CD8-positive, alpha-beta memory T cell (primary cell): ENCODE data around the gene TOR2A. TPM values are rescaled to one million over a fixed set of nuclear protein-coding genes. Genes with fewer than 3 reads are reported as not detected.
A peak's percentile ranks its signal among the peaks of the same experiment; 100 is the strongest.

Experiments used
- CTCF ChIA-PET: fragments of 350-600 bp; sonication (Branson Sonifier 250); formaldehyde crosslinking; loops from one replicate; lab custom pipeline; 2021; ENCODE audit warnings: antibody characterized with exemption; lab: Charles Lee
- POLR2A ChIA-PET: fragments of 350-600 bp; sonication (Branson Sonifier 250); formaldehyde crosslinking; loops from one replicate; lab custom pipeline; 2021; ENCODE audit warnings: antibody characterized with exemption; lab: Charles Lee
- DNase-seq, 5 donors: peaks; one replicate each; pipeline versions ENCODE4 v3.0.0 to v3.0.0-alpha.2; 2020 to 2022; ENCODE audit warnings: mixed read lengths in 1 of 5
- H3K27ac ChIP-seq: one replicate; pipeline ENCODE4 v1.7.0; 2013; ENCODE audit warnings: low read depth, mild to moderate bottlenecking, low read length, moderate library complexity
- H3K27me3 ChIP-seq: 2 replicates; pipeline ENCODE4 v1.7.0; 2013; ENCODE audit warnings: low read length, mild to moderate bottlenecking; ENCODE audit not compliant: insufficient read depth, poor library complexity, severe bottlenecking
- H3K36me3 ChIP-seq: 2 replicates; pipeline ENCODE4 v1.7.0; 2013; ENCODE audit warnings: mild to moderate bottlenecking, low read length, moderate library complexity; ENCODE audit not compliant: insufficient read depth
- H3K4me1 ChIP-seq: 2 replicates; pipeline ENCODE4 v1.7.0; 2013; ENCODE audit warnings: mild to moderate bottlenecking, low read length, moderate library complexity; ENCODE audit not compliant: insufficient read depth
- H3K4me3 ChIP-seq: 2 replicates; pipeline ENCODE4 v1.7.0; 2013; ENCODE audit warnings: mild to moderate bottlenecking, low read length
- H3K9me3 ChIP-seq: 2 replicates; pipeline ENCODE4 v1.7.0; 2013; ENCODE audit warnings: mild to moderate bottlenecking, low read length
- H3K27ac Mint-ChIP-seq, 8 donors: one replicate each; pipeline ENCODE4 v1.8.0; 2020 to 2021; ENCODE audit warnings: mixed read lengths in 8 of 8, mild to moderate bottlenecking in 6 of 8, inconsistent platforms in 3 of 8, moderate library complexity in 3 of 8
- H3K27me3 Mint-ChIP-seq, 2 donors: one replicate each; pipeline ENCODE4 v1.8.0; 2020 to 2021; ENCODE audit warnings: mixed read lengths in 2 of 2, mild to moderate bottlenecking in 1 of 2, moderate library complexity in 1 of 2
- H3K36me3 Mint-ChIP-seq, 3 donors: one replicate each; pipeline ENCODE4 v1.8.0; 2020 to 2021; ENCODE audit warnings: mixed read lengths in 3 of 3, inconsistent platforms in 1 of 3, mild to moderate bottlenecking in 1 of 3
- H3K4me1 Mint-ChIP-seq, 3 donors: one replicate each; pipeline ENCODE4 v1.8.0; 2020 to 2021; ENCODE audit warnings: mixed read lengths in 3 of 3, inconsistent platforms in 1 of 3, mild to moderate bottlenecking in 1 of 3
- H3K4me3 Mint-ChIP-seq, 7 donors: one replicate each; pipeline ENCODE4 v1.8.0; 2020 to 2021; ENCODE audit warnings: mixed read lengths in 7 of 7, mild to moderate bottlenecking in 6 of 7, moderate library complexity in 4 of 7, inconsistent platforms in 2 of 7
- H3K9me3 Mint-ChIP-seq, 5 donors: one replicate each; pipeline ENCODE4 v1.8.0; 2020 to 2022; ENCODE audit warnings: mixed read lengths in 5 of 5, mild to moderate bottlenecking in 3 of 5, moderate library complexity in 2 of 5, inconsistent platforms in 1 of 5
- polyA plus RNA-seq: library from polyadenylated mRNA; unstranded; fragments of 300-500 nt; fragmentation: Illumina TruSeq; gene quantifications from one replicate; pipeline ENCODE4 v1.2.3, GENCODE V29; 2021
- total RNA-seq, 2 experiments: library from RNA; stranded (reverse); gene quantifications; one replicate each; pipeline ENCODE4 v1.2.3, GENCODE V29; 2021

The TOR2A gene
- total and polyA plus RNA-seq, 3 experiments from 2014 or later, result 30.7 to 37.0 (median 33.7) TPM

DNA sequence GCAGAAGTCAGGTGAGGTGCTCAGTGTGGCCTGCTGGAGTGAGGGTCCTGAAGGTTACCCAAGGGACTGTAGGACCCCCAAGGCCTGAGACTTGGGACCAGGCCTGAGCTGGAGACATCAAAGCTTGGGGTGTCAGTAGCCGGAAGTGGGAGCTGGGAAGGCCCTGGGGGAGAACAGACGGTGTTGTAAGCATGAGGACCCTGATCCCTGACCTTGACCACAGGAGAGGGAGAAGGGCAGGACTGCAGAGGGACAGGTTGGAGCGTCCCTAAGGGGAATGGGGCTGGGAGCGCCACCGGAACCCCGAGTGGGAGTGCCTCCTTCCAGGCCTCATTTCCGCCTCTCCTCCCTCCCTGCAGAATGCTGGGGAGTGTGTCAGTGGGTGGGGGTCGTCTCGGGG is 18.7 kb downstream of the TOR2A start:
- Mint-ChIP-seq H3K4me3 (peak overlapping the region in 6 of 7 donors; percentile 83 to 99 (median 98)), H3K9me3 (no peaks in the 10 kb centered on the region), H3K36me3 (peaks cover 0 to 7% (median 1%) of the 10 kb centered on the region in 3 donors), H3K27me3 (peaks cover 0 to 2% of the 10 kb centered on the region in 2 donors), H3K27ac (peak overlapping the region; percentile 63 to 99 (median 98)), H3K4me1 (peaks cover 42 to 53% (median 43%) of the 10 kb centered on the region in 3 donors)
- no peaks in the 10 kb centered on the region for H3K36me3 ChIP-seq
- H3K27ac ChIP-seq, result peak overlapping the region; percentile 78
- CTCF ChIA-PET, result interaction anchor here (1.2 to 3.4 kb wide), 4 partner anchors 18 to 213 kb away, joined by 4 to 29 read pairs (median 6); partner anchors contain the start of genes STXBP1 and TOR2A
- POLR2A ChIA-PET, result interaction anchor here (0.6 to 1.8 kb wide), 2 partner anchors 18 to 53 kb away, joined by 3 to 6 read pairs; partner anchors contain the start of gene TOR2A
- no peak for DNase-seq
- H3K27me3 ChIP-seq, result no peaks in the 10 kb centered on the region
- H3K9me3 ChIP-seq, result no peaks in the 10 kb centered on the region
- peaks cover 38% of the 10 kb centered on the region for H3K4me1 ChIP-seq
- peak overlapping the region; percentile 91 for H3K4me3 ChIP-seq

DNA sequence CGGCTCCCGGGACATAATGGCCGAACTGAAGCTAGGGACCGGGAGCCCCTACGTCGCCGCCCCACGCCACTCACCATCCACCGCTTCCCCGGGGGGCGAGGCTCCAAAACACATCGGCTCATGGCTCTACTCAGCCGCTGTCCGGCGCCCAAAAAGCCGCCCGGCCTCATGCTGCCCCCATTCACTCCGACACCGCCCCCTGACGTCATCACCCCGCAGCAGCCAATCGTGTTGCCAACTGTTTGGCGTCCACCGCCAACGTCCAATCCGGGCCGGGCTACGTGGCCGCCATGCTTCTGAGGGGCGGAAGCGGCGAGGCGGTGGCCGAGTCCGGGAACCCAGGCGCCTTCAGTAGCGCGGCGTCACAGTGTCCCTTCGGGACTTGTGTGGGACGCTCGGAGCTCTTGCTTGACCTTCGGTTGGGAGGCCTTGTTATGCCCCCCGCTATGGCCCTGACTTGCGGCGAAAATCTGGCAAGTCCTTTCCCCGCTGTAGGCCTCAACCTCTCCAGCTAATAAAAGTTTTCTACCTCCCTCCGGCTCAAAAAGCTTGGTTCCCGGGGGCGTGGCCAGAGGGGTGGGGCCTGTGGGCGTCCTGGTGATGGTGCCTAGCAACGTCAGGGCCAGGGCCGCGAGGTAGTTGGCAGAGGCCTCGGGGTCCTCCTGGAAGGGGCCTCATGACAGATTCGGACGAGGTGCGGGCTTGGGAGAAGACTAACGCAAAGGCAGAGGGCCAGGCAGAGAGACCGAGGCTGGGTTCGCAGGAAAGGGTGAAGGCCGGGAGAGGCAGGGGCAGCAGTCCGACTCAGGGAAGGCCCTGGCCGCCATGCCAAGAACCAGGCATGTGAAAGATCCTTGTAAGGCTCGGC is 19.4 kb downstream of the TOR2A start, which contains the start of the genes PTRH1 and TTC16:
Gene PTRH1 (minus strand): TSS at position 194 of the 868 bp plus-strand sequence. CDS start 24 bp downstream, at position 170.
Gene TTC16 (plus strand): TSS at position 610 of the 868 bp plus-strand sequence. CDS start 67 bp downstream, at position 677.
- Mint-ChIP-seq H3K27ac (peak within 1 kb of the TSS; percentile 63 to 99 (median 98)), H3K36me3 (peaks cover 0 to 7% (median 1%) of the 10 kb centered on the region in 3 donors), H3K4me3 (peak within 1 kb of the TSS; percentile 85 to 99 (median 98)), H3K27me3 (peaks cover 0 to 2% of the 10 kb centered on the region in 2 donors), H3K9me3 (no peaks in the 10 kb centered on the region), H3K4me1 (peaks cover 44 to 53% (median 44%) of the 10 kb centered on the region in 3 donors)
- H3K4me1 ChIP-seq, result peaks cover 41% of the 10 kb centered on the region
- peak within 1 kb of the TSS; percentile 91 for H3K4me3 ChIP-seq
- CTCF ChIA-PET, result interaction anchor here (1.0 to 3.4 kb wide), 7 partner anchors 18 to 212 kb away, joined by 3 to 29 read pairs (median 4); partner anchors contain the start of genes STXBP1 and TOR2A
- POLR2A ChIA-PET, result interaction anchor here (0.6 to 1.8 kb wide), 3 partner anchors 19 to 190 kb away, joined by 3 to 6 read pairs (median 4); partner anchors contain the start of gene TOR2A
- H3K36me3 ChIP-seq, result no peaks in the 10 kb centered on the region
- peak within 1 kb of the TSS; percentile 78 for H3K27ac ChIP-seq
- H3K27me3 ChIP-seq, result no peaks in the 10 kb centered on the region
- no peaks in the 10 kb centered on the region for H3K9me3 ChIP-seq
- DNase-seq, result peak; percentile 94 to 98 (median 97)

DNA sequence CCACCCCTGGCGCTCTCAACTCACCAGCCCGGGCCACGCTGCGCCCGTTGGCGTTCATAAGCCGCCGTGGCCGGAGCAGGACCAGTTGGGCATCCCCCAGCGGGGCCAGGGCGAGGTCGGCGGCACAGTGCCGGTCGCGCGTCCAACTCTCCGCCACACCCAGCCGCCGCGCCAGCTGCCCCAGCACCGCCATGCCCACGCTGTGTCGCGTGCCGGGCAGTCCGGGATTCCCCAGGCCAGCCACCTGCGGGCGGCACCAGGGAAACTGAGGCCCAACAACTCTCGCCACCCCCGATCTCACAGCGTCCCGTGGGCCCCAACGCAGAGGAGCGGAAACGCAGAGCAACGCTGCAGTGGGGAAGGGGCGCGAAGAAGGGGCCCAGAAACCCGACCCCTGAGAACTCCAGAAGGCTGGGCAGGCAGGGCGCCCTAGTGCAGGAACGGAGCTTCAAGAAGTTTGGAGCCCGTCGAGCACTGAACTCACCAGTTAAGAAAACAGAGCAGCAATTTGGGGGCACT is 20.1 kb downstream of the TOR2A start:
- H3K4me1 Mint-ChIP-seq, result peaks cover 43 to 53% (median 44%) of the 10 kb centered on the region in 3 donors
- Histone ChIP-seq H3K9me3 (no peaks in the 10 kb centered on the region), H3K4me3 (peak overlapping the region; percentile 91), H3K27ac (peak overlapping the region; percentile 78), H3K4me1 (peaks cover 38% of the 10 kb centered on the region), H3K27me3 (no peaks in the 10 kb centered on the region), H3K36me3 (no peaks in the 10 kb centered on the region)
- no peaks in the 10 kb centered on the region for H3K9me3 Mint-ChIP-seq
- no peak for DNase-seq
- peak overlapping the region in 7 of 8 donors; percentile 63 to 99 (median 98) for H3K27ac Mint-ChIP-seq
- peaks cover 0 to 3% of the 10 kb centered on the region in 2 donors for H3K27me3 Mint-ChIP-seq
- CTCF ChIA-PET, result interaction anchor here (1.0 to 3.4 kb wide), 7 partner anchors 17 to 211 kb away, joined by 3 to 29 read pairs (median 4); partner anchors contain the start of genes STXBP1 and TOR2A
- peak overlapping the region; percentile 85 to 99 (median 98) for H3K4me3 Mint-ChIP-seq
- H3K36me3 Mint-ChIP-seq, result peaks cover 0 to 7% (median 1%) of the 10 kb centered on the region in 3 donors
- POLR2A ChIA-PET, result interaction anchor here (1.3 kb wide), 1 partner anchor 191 kb away, joined by 4 read pairs; no protein-coding TSS in a partner anchor

DNA sequence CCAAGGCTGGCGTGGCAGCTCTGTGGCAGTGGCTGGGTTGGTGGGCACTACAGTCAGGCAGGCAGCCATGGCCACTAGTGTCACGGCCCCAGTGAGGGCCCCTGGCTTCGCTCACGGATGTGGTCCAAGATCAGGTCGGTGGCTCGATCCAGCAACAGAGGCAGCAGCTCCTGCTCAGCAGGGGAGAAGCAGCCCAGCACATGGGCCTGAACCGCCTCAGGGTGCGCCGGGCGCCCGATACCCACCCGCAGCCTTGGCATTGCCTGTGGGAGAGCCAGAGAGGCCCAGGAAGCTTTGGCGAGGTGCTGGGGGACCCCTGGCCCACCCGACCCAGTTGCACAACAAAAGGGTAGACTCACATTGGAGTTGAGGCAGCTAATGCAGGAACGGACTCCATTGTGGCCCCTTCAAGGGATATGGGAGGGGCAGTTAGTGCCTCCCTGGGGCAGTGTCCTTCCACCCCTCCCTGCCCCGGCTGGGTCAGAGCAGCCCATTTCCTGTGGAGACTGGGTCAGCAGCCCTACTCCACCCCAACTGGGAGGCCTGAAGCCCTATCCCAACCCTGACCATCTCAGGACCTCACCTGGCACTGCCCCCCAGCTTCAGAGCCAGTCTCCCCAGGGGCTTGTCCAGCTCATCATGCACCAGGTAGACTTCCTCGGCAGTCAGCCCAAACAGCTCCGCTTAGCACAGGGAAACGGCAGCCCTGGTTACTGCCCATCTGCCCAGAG is 20.9 kb downstream of the TOR2A start:
- Mint-ChIP-seq H3K9me3 (no peaks in the 10 kb centered on the region), H3K4me3 (peak overlapping the region; percentile 74 to 91 (median 81)), H3K27ac (peak overlapping the region; percentile 13 to 84 (median 56)), H3K36me3 (peaks cover 0 to 7% (median 1%) of the 10 kb centered on the region in 3 donors), H3K27me3 (peaks cover 0 to 5% of the 10 kb centered on the region in 2 donors), H3K4me1 (peaks cover 36 to 47% (median 37%) of the 10 kb centered on the region in 3 donors)
- peak overlapping the region; percentile 15 for H3K4me3 ChIP-seq
- no peaks in the 10 kb centered on the region for H3K9me3 ChIP-seq
- ChIA-PET POLR2A (no interaction called here), CTCF (interaction anchor here (1.3 to 3.4 kb wide), 4 partner anchors 16 to 125 kb away, joined by 4 to 29 read pairs (median 6); partner anchors contain the start of genes STXBP1 and TOR2A)
- H3K27ac ChIP-seq, result no peak overlapping the region
- H3K36me3 ChIP-seq, result no peaks in the 10 kb centered on the region
- no peaks in the 10 kb centered on the region for H3K27me3 ChIP-seq
- H3K4me1 ChIP-seq, result peaks cover 30% of the 10 kb centered on the region
- DNase-seq, result peak in 1 of 5 donors; percentile 46

DNA sequence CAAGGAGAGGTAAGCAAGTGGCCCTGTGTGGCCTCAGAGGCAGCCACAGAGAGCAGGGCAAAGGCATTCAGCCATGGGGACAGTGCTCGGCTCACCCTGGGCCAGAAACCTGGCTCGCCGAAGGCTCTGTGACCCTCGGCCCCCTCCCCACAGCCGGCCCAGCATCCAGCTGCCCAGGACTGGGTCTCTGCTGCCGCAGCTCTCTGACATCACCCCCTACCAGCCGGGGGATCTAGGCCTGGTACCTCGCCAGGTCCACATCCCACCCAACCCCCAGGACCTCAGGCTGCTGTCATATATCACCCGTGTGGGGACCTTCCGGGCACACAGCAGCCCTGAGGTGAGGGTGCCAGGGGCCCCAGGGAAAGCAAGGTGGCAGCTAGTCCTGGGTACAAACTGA is 22.2 kb downstream of the TOR2A start:
- no peak overlapping the region for H3K27ac Mint-ChIP-seq
- H3K27me3 Mint-ChIP-seq, result peaks cover 0 to 5% of the 10 kb centered on the region in 2 donors
- no peaks in the 10 kb centered on the region for H3K36me3 ChIP-seq
- H3K9me3 ChIP-seq, result no peaks in the 10 kb centered on the region
- H3K27me3 ChIP-seq, result no peaks in the 10 kb centered on the region
- peak in 1 of 5 donors; percentile 49 for DNase-seq
- CTCF ChIA-PET, result interaction anchor here (2.3 kb wide), 1 partner anchor 22 kb away, joined by 12 read pairs; the partner anchor contains the start of gene TOR2A
- peak overlapping the region in 2 of 7 donors; percentile 26 to 53 for H3K4me3 Mint-ChIP-seq
- H3K36me3 Mint-ChIP-seq, result peaks cover 0 to 7% (median 1%) of the 10 kb centered on the region in 3 donors
- peaks cover 35 to 49% (median 37%) of the 10 kb centered on the region in 3 donors for H3K4me1 Mint-ChIP-seq
- POLR2A ChIA-PET, result interaction anchor here (0.6 kb wide), 1 partner anchor 835 kb away, joined by 3 read pairs; no protein-coding TSS in a partner anchor
- no peaks in the 10 kb centered on the region for H3K9me3 Mint-ChIP-seq
- no peak overlapping the region for H3K27ac ChIP-seq
- peaks cover 26% of the 10 kb centered on the region for H3K4me1 ChIP-seq
- H3K4me3 ChIP-seq, result no peak overlapping the region

DNA sequence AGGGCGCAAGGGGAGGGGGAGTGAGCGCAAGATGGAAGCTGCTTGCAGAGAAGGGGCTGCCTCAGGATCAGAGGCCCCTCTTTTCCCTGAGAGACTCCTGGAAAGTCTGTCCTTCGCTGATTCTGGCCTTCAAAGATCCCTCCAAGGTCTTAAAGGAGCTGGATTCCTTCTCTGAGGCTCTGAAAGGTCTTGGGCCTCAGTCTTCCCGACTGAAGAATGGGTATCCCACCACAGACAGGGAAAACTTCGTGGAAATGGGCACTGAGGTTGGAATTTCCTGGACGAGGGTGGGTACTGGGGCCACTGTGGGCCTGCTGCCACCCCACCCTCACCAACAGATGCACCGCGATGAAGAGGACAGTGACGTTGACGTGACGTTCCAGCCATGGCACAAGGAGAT is 22.7 kb downstream of the TOR2A start:
- ChIA-PET POLR2A (no interaction called here), CTCF (interaction anchor here (2.3 kb wide), 1 partner anchor 22 kb away, joined by 12 read pairs; the partner anchor contains the start of gene TOR2A)
- Histone ChIP-seq H3K4me1 (peaks cover 26% of the 10 kb centered on the region), H3K4me3 (no peak overlapping the region), H3K27me3 (no peaks in the 10 kb centered on the region), H3K27ac (no peak overlapping the region), H3K9me3 (no peaks in the 10 kb centered on the region), H3K36me3 (no peaks in the 10 kb centered on the region)
- H3K27ac Mint-ChIP-seq, result peak overlapping the region in 2 of 8 donors; percentile 24 to 33
- peak in 1 of 5 donors; percentile 36 for DNase-seq
- peaks cover 0 to 7% (median 1%) of the 10 kb centered on the region in 3 donors for H3K36me3 Mint-ChIP-seq
- peaks cover 0 to 5% of the 10 kb centered on the region in 2 donors for H3K27me3 Mint-ChIP-seq
- H3K9me3 Mint-ChIP-seq, result no peaks in the 10 kb centered on the region
- peaks cover 40 to 54% (median 42%) of the 10 kb centered on the region in 3 donors for H3K4me1 Mint-ChIP-seq
- H3K4me3 Mint-ChIP-seq, result peak overlapping the region in 6 of 7 donors; percentile 5 to 73 (median 45)
